HG02623 (cell line): Measurements from ENCODE around the gene NDUFB5.
"Not testable (repeated sequence)": the region's sequence is repeated elsewhere in the genome, so short reads cannot be mapped to it uniquely, and the experiment has no call there.

Source experiments
- ATAC-seq: cut with Tn5 transposase; IDR thresholded peaks from one replicate; pipeline ENCODE4 v1.9.1; 2021; ENCODE audit warnings: moderate library complexity; ENCODE audit not compliant: unreplicated experiment

The NDUFB5 gene

DNA sequence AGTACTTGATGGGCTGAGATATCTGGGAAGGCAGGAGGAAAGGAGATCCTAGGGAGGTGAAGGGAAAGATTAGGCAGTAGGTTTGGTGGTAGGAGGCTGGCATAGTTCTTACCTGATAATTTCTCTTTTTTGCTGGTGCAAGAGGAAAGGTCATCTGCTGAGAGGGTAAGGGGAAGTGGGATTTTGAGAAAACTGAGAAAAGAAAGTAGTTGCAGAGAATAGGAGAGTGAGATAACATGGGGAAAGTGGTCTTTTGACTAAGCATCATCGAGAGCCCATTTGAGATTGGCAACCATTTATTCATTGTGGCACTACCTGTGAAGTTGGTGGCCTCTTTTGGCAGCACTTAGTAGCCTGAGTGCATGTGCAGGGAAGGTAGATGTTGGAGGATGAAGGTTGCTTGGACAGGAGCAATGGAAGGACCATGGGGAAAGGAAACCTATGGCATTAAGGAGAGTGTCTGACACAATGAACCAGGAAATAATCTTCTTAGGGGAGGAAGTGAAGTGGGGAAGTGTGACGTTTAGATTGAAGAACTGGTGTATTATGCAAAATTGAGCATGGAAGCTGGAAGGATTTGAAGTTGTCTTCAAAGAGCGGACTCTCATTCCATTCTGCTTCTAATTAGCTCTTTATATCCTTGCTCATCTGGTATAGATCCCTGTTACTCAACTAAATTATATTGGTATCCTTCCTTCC is 26.3 kb downstream of the NDUFB5 start:
- no peak for ATAC-seq

DNA sequence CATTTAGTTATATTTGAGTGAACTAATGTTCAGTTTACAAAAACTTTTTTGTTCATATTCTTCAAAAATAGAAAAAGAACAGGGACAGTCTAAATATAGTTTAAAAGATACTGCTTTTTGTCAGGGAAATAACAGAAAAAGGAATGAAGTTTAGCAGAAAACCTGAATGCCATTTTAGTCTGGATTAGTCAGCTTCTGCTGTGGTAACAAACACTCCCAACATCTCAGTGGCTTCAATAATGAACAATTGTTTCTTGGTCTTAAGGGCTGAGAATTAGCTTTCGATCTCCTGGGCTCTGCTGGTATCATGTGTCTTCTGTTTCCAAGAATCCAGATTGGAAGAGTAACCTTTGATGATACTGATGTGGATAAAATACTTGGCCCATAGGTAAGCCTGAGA is 35.9 kb downstream of the NDUFB5 start:
- no peak for ATAC-seq

DNA sequence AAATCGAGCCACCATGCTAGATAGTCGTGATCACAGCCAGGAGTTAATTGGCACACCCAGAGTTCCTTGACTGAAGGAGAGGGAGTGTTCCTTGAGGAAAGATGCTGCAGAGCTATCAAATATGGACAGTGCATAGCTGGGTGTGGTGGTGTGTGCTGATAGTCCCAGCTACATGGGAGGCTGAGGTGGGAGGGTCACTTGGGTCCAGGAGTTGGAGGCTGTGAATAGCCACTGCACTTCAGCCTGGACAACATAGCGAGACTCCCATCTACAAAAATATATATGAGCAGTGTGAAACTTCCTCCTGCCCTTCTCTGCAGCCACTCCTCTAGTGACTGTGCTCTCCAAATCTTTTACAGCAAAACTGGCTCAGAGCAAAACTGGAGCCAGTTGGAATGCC is 38.3 kb downstream of the NDUFB5 start:
- ATAC-seq: no peak

DNA sequence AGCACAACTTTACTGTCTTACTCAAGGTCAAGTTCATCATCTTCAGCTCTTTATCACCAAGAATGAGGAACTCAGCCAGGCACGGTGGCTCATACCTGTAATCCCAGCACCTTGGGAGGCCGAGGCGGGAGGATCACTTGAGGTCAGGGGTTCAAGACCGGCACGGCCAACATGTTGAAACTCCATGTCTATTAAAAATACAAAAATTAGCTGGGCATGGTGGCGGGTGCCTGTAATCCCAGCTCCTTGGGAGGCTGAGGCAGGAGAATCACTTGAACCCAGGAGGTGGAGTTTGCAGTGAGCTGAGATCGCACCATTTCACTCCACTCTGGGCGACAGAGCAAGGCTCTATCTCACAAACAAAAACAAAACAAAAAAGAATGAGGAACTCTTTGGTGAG is 39.2 kb downstream of the NDUFB5 start:
- not testable (repeated sequence) for ATAC-seq

DNA sequence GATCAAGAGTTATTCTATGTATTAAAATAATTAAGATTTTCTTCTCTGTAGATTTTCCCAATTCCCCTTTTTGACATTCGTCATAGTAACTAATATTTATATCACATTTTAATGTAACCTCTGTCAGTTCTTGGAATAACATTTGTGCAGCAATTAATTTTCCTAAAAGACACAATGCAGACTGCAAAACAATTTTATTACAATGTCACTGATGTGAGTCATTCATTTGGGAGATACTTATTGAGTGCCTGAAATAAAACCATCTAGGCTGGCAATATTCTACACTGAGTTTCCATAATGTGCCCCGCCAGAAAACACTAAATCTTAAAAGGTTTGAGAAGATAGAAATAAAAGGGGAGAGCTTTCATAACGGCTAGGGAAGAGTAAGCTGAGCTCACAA is 41.6 kb downstream of the NDUFB5 start:
- ATAC-seq: no peak

DNA sequence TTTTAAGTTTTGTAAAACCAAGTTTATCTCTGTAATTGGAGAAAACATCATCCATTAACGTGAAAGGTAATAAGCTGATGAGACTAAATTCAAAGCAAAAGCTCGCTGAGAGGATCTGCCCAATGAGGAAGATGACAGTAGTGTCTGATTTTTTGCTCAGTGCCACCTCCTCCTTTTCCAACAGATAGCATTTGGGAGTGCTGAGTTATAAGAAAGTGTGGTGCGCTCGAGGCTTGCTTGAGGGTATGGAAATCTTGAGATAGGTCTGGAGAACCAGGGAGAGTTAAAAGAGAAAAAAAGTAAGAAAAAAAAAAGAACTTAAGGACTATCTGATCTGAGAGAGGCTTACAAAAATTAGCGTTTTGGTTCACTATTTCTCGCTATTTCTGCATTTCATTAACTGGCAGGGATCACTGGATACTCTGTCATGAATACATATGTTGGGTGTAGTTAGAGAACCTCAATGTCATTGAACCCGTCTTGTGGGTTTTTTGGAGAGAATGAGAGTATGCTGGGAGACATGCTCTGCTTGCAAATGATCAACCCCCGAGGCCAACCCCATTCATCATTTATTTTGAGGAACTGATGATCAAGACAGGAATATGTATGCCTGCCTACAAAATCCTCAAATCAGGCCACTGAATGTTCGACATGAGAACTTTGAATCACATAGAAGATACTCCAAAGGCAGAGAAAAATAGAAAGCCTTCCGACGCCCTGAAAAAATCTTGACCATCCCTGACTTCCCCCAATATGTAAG is 47.3 kb downstream of the NDUFB5 start:
- ATAC-seq: no peak

DNA sequence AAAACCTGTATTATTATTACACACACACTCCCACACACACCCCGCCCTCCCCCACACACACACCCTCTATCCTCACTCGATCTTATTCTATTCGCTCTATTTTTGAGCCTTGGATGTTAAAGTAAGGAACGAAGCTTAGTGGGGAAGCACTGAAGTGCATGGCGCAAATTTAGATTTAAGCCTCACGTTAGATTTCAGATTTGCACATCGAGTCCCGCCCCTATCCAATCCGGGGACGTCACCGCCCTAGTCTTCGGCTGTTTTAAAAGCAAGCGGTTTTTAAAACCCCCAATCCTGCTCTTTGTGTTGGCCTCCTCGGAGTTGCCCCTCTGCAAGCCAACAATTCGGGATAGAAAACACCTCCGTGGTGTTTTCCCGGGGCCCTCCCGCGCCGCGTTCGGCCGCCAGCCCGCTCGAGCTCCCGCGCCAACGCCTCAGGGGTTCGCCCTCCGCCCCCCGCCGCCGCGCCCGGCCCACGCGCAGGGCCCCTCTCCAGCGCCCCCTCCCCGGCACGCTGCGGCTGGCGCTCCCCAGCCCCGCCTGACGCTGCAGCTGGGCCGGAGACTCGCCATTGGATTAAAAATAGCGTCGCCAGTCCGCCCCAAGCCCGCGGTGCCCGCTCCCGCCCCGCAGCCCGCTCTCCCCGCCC is 48.0 kb downstream of the NDUFB5 start, which contains the start of gene USP13:
Gene USP13, plus strand, starts transcription at position 594 of the 649 bp plus-strand sequence. CDS start 186 bp downstream, outside the sequence.
- ATAC-seq: peak; percentile 64

DNA sequence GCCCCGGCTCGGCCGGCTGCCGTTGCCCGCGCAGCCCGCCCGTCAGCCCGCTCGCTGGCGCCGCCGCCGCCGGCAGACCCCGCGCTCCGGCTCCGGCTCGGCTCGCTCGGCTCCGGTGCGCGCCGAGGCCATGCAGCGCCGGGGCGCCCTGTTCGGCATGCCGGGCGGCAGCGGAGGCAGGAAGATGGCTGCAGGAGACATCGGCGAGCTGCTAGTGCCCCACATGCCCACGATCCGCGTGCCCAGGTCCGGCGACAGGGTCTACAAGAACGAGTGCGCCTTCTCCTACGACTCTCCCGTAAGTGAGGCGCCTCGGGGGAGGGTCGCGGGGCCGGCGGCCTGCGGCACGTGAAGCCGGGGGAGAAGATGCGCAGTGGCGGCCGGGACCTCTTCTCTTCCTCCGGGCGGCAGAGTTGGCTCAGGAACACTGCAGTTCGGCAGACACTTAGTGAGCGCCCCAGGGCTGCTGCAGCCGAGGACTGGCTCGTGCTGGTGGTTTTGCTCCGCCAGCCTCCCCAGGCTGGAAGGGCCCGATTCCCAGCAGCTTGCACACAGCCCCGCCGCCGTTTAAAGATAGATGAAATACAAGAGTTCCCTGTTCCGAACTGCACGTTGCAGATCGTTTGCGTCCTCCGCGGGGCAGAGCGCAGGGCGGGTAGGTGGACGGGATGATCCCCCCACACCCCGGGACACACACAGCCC is 48.7 kb downstream of the NDUFB5 start:
- ATAC-seq: peak; percentile 62

DNA sequence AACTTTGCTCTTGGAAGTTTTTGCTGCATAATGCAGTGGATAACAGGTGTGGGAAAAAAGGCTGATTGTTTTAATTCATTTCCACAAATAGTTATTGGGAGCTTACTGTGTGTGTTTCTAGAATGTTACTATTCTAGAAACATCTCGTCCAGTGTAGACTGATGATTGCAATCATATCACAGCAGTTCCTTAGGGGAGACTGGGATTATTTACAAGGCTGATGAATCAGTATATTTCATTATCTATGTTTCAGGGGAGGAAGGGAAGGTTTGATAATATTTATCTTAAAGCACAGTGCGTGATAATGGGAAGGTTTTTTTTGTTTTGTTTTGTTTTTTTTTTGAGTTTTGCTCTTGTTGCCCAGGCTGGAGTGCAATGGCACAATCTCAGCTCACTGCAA is 50.6 kb downstream of the NDUFB5 start:
- ATAC-seq: no peak

DNA sequence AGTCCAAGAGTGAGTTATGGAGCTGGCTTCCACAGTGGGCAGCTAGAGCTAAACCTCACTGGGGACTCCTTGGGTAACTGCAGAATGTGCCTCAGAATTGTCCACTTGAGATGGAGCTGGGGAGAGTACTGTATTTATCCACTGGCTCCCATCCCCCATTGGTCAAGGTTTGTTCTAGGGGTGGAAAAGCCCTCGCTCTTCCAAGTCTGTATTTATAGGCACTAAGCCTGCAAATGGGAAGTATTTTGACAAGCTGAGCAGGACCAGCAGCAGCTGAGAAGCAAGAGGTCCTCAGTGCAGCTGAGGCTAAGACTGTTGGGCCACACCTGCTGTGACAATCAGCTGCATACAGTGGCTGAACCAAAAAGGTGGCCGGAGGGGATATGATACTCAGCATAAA is 54.0 kb downstream of the NDUFB5 start:
- no peak for ATAC-seq

DNA sequence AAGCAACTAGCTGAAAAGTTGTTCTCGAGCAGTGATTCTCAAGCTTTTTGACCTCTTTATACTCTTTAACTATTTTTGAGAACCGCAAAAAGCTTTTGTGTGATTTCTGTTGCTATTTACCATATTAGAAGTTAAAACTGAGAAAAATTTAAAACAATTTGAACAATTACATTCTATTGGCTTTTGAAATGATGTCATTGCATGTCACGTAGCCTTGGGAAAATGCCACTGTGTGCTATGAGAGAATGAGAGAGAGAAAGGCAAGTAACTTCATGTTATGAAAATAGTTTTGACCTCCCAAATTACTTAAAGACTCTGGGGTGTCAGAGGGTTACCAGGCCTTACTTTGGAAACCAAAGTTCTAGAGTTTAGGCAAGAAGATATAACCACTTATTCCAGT is 56.3 kb downstream of the NDUFB5 start:
- ATAC-seq: no peak

DNA sequence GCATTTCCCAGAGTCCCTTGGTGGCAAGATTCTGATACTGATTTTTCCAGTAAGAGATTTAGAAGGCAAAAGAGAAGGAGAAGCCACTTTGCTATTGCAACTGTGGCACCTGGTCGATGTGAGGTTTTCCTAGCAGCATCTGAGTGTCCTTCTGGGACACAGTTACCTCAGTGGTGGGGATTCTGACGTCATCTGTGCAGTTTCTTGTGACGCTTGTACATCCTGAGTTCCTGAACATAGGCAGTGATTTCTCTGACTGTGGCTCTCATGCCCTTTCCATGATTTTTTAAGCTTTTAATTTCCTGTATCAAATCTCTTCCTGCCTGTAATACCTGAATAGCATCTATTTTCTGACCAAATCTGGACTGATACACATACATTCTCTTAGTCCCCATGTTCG is 57.2 kb downstream of the NDUFB5 start:
- no peak for ATAC-seq

DNA sequence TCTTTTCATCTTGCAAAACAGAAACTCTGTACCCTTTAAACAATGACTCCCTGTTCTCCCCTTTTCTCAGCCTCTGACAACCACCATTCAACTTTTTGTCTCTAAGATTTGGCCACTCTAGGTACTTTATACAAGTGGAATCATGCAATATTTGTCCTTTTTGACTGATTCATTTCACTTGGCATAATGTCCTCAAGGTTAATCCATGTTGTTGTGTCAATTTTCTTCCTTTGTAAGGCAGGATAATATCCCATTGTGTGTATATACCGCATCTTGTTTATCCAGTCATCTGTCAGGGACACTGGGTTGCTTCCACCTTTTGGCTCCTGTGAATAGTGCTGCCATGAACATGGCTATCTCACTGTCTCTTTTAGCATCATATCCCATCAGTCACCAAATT is 58.5 kb downstream of the NDUFB5 start:
- ATAC-seq: no peak

DNA sequence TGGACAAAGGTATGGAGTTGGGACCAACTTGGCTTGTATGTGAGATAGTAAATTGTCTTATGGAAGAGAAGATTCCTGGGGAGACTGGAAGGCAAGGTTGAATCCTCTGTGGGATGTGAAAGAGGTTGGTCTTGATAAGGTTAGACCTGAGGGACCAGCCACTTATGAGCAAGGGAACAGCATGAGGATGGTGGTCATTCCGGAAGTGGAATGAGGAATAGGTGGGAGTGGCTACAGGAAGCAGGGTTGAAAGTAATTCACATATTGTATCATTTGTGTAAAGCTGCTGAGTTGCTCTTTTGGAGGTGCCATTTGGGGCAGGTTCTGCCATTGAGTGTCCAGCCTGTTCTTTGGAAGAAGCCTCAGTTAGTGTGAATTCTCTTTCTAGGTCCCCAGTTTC is 61.4 kb downstream of the NDUFB5 start:
- no peak for ATAC-seq

DNA sequence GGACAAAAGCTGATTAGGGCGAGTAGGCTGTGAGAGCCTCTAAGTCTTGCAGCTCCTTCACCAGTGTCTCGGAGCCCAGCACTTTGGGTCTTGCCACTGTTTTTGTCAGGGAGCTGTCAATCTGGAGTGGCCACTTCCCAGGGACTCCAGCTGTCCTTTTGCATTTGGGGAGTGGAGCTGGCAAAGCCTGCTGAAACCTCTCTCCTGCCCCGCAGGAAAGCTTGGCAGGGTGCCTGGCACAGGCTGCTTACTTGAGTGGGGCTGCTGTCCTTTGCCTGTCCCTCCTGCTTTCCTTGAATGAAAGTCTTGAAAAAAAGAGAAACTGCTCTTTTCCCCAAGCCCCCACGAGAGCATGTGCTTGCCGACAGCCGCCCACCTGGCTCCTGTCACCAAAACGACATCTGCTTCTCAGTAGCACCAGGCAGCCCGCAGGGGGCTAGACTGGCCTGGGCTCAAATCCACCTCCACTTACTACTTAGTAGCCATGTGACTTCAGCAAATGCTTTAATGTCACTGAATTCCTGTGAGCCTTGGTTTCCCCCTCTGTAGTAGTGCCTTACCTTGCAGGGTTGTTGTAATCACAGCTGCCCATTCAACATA is 61.9 kb downstream of the NDUFB5 start:
- ATAC-seq: no peak

DNA sequence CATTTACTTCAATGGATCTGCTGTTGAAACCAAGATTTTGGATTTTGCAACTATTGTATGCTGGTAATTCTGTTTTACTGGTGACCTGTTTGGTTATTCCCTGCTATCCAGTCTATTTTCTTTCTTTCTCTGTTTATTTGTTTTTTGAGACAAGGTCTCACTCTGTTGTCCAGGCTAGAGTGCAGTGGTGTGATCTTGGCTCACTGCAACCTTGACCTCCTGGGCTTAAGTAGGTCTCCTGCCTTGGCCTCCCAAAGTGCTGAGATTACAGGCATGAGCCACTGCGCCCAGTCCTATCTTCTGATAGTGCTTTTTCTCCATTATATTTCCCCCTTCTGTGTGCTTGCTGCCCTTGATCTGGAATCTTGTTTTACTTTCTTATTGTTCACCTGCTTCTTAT is 63.8 kb downstream of the NDUFB5 start:
- no peak for ATAC-seq

DNA sequence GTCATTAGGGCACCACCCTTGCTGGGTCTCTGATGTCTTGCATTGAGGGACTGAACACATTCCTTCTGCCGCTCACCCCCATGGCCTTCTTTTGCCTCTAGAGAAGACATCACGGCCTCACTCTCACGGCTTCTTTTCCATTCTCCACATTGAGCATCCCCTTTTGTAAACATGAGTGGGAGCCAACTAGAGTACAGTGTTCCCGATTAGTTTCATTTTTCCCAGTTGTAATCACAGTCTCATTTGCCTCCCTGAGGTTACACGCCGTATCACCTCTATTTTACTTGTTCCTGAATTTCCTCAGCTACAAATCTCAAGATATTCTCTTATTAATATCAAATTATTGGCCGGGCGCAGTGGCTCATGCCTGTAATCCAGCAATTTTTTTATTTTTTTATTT is 65.7 kb downstream of the NDUFB5 start:
- ATAC-seq: no peak

DNA sequence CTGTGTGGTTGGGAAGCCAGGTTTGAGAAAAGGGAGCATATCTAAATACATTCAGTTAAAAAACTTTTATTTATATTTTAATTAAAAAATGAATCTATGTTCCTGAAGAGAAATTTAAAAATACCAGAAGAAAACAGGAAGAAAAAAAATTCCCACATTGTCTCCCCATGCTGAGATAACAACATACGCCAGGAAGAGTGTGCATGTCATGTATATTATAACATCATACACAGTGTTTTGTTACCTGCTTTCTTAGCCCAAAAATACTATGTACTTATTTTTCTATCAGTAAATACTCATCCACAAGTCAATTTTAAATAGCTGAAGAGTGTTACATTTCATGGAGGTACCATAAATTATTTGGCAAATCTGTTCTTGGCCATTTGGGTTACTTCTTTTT is 66.7 kb downstream of the NDUFB5 start:
- no peak for ATAC-seq

DNA sequence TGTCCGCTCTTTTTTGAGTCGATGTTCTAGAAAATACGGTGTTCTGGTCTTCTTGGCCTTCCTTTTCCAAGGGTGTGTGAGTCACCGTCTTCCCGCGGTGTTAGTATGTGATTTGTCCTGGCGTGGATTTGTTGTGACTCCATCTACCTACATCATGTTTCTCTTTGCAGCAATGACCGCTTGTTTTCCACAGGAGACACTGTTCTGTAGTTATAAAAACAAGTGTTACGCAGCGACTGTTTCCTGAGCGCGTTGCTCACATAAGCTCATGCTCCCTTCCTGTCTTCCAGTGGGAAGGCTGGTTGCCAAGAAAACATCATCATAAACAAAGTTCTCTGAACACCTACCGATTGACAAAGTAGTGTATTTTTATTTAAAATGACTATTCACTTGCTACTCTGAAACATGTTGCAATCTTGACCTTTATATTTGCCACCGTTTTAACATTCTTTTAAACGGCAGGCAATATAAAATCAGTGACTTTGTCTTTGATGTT is 67.2 kb downstream of the NDUFB5 start:
- no peak for ATAC-seq

DNA sequence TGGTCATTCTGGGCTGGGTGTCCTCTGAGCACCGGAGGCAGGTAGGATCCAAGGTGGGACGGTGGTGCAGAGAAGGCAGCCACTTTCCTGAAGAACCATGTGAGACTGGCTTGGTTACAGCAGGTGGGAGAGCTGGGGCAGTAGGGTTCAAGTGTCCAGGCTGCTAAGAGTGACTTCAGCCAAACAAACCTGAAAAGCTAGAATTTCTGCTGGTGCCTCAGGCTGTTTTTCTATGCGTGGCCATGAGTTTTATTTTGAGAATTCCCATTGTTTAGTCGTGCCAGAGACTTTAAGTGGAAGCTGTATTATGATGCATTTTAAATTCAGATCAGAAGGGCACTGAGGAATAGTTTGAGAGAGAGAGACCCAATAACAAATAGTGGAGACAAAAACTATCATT is 68.3 kb downstream of the NDUFB5 start:
- no peak for ATAC-seq

DNA sequence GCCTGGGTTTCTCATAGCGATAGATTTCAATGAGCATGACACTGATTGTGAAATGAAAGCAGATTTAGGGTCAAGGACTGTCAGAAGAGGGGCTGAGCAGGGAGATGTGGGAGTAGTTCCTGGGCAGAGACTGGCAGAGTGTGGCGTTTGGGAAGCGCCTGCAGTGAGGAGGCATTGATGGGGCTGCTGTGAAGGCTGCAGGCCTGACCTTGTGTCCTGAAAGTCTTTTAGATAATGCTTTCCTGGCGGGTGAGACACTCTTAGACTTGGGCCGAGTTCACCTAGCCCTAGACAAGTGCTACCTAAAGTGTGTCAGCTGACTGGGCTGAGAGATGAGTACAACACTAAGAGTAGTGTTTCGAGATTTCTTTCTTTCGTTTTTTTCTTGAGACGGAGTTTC is 68.9 kb downstream of the NDUFB5 start:
- no peak for ATAC-seq
